ENCODE data around the gene FBXO9. TPM values are rescaled to one million over a fixed set of nuclear protein-coding genes. Genes with fewer than 3 reads are reported as not detected.

The FBXO9 gene
- total RNA-seq, 2 donors from 2014 or later: 49.6 to 65.3 TPM

DNA sequence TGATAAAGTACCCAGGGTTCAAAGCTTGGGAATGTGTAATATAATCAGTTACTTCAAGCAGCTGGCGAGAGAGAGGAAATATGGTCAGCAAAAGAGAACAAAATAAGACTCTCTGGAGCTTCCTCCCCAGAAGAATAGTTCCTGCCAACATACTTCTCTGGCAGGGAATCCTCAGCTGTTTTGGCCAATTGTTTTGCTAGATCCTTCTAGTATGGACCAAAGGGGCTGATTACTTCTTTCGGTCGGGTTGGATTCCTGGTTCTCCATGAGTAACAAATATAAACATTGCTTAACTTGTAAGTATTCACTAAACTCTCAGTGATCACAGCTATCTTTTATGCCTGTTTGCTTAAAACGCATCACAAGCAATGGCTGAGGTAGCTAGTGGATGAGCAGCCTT, 31.4 kb upstream of the FBXO9 start:
- Mint-ChIP-seq H3K27ac (no peak overlapping the region), H3K9me3 (no peaks in the 10 kb centered on the region), H3K36me3 (ENCODE audit: low read depth) (peaks cover 28% of the 10 kb centered on the region), H3K27me3 (ENCODE audit: insufficient read depth) (no peaks in the 10 kb centered on the region), H3K4me1 (peaks cover 4% of the 10 kb centered on the region), H3K4me3 (no peak overlapping the region)
- H3K27ac ChIP-seq (ENCODE audit: low read depth, low read length): no peak overlapping the region
- no peaks in the 10 kb centered on the region for H3K9me3 ChIP-seq (ENCODE audit: control insufficient read depth, low read length)
- DNase-seq: no peak
- H3K27me3 ChIP-seq (ENCODE audit: control insufficient read depth, insufficient read depth, low read length, poor library complexity, severe bottlenecking): no peaks in the 10 kb centered on the region
- no peaks in the 10 kb centered on the region for H3K4me1 ChIP-seq (ENCODE audit: control insufficient read depth, insufficient read depth, low read length)
- no peak overlapping the region for H3K4me3 ChIP-seq (ENCODE audit: low read length)
- H3K36me3 ChIP-seq (ENCODE audit: control insufficient read depth, insufficient read depth, low read length): peaks cover 10% of the 10 kb centered on the region
- no peak overlapping the region for H3K9ac ChIP-seq (ENCODE audit: extremely low read depth, low read length, poor library complexity, severe bottlenecking)
- no peak for TF ChIP-seq CTCF (conservative IDR thresholded peaks at IDR 0.05)
- WGBS, 2 experiments (ENCODE audit: insufficient coverage in 1 of 2, insufficient read length in 1 of 2): 90 to 93% methylated on average over 2 to 4 of the region's 4 CpGs

DNA sequence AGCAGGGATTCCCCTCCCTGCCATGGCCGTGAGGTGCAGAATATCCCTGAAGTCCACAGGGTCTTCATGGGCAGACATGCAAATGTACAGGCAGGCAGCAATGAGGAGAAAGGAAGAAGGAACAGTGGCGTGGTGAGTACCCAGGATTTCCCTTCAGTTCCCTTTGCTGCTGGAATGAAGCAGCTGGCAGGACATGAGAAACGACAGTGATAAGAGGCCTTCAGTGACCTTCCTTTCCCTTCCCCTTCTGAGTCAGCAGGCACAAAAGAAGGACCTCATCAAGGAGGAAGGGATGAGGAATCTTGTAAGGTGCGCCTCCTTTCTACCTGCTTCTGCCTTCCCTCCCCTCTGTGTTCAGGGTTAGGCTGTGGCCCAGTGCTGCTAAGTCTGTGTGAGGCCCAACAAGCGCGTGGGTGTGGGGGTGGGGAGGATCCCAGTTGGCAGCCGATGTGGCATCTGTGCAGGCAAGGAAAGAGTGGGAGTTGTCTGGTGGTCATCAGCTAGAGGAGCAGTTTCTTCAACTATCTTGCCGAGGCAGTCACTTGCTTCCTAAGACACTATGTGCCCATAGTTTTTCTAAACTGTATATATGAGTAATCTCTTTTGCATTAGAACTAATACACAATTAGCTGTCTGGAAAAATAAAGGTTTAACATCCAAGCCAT, 29.5 kb upstream of the FBXO9 start:
- Histone ChIP-seq H3K4me1 (ENCODE audit: control insufficient read depth, insufficient read depth, low read length) (no peaks in the 10 kb centered on the region), H3K9ac (ENCODE audit: extremely low read depth, low read length, poor library complexity, severe bottlenecking) (no peak overlapping the region), H3K36me3 (ENCODE audit: control insufficient read depth, insufficient read depth, low read length) (peaks cover 19% of the 10 kb centered on the region), H3K9me3 (ENCODE audit: control insufficient read depth, low read length) (no peaks in the 10 kb centered on the region), H3K4me3 (ENCODE audit: low read length) (no peak overlapping the region), H3K27me3 (ENCODE audit: control insufficient read depth, insufficient read depth, low read length, poor library complexity, severe bottlenecking) (no peaks in the 10 kb centered on the region), H3K27ac (ENCODE audit: low read depth, low read length) (no peak overlapping the region)
- WGBS, 2 experiments (ENCODE audit: insufficient coverage in 1 of 2, insufficient read length in 1 of 2): 93% methylated on average over 8 of the region's 8 CpGs; no CpG with 5 or more reads in 1 of the 2 experiments
- no peaks in the 10 kb centered on the region for H3K4me1 Mint-ChIP-seq
- H3K9me3 Mint-ChIP-seq: no peaks in the 10 kb centered on the region
- H3K4me3 Mint-ChIP-seq: no peak overlapping the region
- H3K27ac Mint-ChIP-seq: no peak overlapping the region
- DNase-seq: no peak
- peaks cover 35% of the 10 kb centered on the region for H3K36me3 Mint-ChIP-seq (ENCODE audit: low read depth)
- no peaks in the 10 kb centered on the region for H3K27me3 Mint-ChIP-seq (ENCODE audit: insufficient read depth)
- no peak for TF ChIP-seq CTCF (conservative IDR thresholded peaks at IDR 0.05)

GRCh38 chr6:53038141-53038540, 27.1 kb upstream of the FBXO9 start:
- no peaks in the 10 kb centered on the region for H3K9me3 ChIP-seq (ENCODE audit: control insufficient read depth, low read length)

More at GRCh38 chr6:53038141-53038540, 27.1 kb upstream of the FBXO9 start:
- Mint-ChIP-seq H3K27ac (no peak overlapping the region), H3K36me3 (ENCODE audit: low read depth) (peaks cover 40% of the 10 kb centered on the region), H3K4me1 (peaks cover 3% of the 10 kb centered on the region), H3K4me3 (no peak overlapping the region), H3K27me3 (ENCODE audit: insufficient read depth) (no peaks in the 10 kb centered on the region), H3K9me3 (no peaks in the 10 kb centered on the region)
- WGBS, 2 experiments (ENCODE audit: insufficient coverage in 1 of 2, insufficient read length in 1 of 2): 40% methylated on average over 1 of the region's 1 CpG; no CpG with 5 or more reads in 1 of the 2 experiments
- H3K27me3 ChIP-seq (ENCODE audit: control insufficient read depth, insufficient read depth, low read length, poor library complexity, severe bottlenecking): no peaks in the 10 kb centered on the region
- H3K36me3 ChIP-seq (ENCODE audit: control insufficient read depth, insufficient read depth, low read length): peaks cover 18% of the 10 kb centered on the region
- no peak overlapping the region for H3K27ac ChIP-seq (ENCODE audit: low read depth, low read length)
- no peak overlapping the region for H3K9ac ChIP-seq (ENCODE audit: extremely low read depth, low read length, poor library complexity, severe bottlenecking)
- no peak overlapping the region for H3K4me3 ChIP-seq (ENCODE audit: low read length)
- TF ChIP-seq CTCF (conservative IDR thresholded peaks at IDR 0.05): no peak
- H3K4me1 ChIP-seq (ENCODE audit: control insufficient read depth, insufficient read depth, low read length): no peaks in the 10 kb centered on the region
- no peak for DNase-seq
